HEK293 (cell line): Measurements from ENCODE around the gene HEPHL1.
A peak's percentile ranks its signal among the peaks of the same experiment; 100 is the strongest.

Source experiments
- CTCF ChIA-PET: fragments of 350-600 bp; formaldehyde crosslinking; extraction: SDS; loops from one replicate; lab custom pipeline; 2021; ENCODE audit warnings: antibody characterized with exemption; lab: Yijun Ruan, JAX
- POLR2A ChIA-PET: fragments of 300-600 bp; formaldehyde crosslinking; extraction: SDS; loops from one replicate; lab custom pipeline; 2020; ENCODE audit warnings: antibody characterized with exemption, inconsistent platforms; lab: Yijun Ruan, JAX
- H3K27ac ChIP-seq: fragments of 200-500 bp; sonication (Bioruptor generic); 2 replicates; pipeline ENCODE4 v1.5.1; 2014; ENCODE audit warnings: low read depth, low read length, control low read depth, inconsistent platforms; ENCODE audit errors: extremely low read depth
- H3K36me3 ChIP-seq, 2 experiments: fragments of 200-500 bp in 1 of 2; sonication (Bioruptor generic) in 1 of 2; 1 replicate in 1 of 2; 2 replicates in 1 of 2; pipeline ENCODE4 v1.5.1; 2014 to 2017; ENCODE audit warnings: inconsistent platforms in 2 of 2, low read length in 2 of 2; ENCODE audit not compliant: control insufficient read depth in 2 of 2, insufficient read depth in 1 of 2
- H3K4me1 ChIP-seq: fragments of 200-500 bp; sonication (Bioruptor generic); 2 replicates; pipeline ENCODE4 v1.5.1; 2014; ENCODE audit warnings: mild to moderate bottlenecking, low read length, inconsistent platforms; ENCODE audit not compliant: control insufficient read depth, insufficient read depth
- H3K4me3 ChIP-seq: 2 replicates; pipeline ENCODE4 v1.5.1; 2011; ENCODE audit warnings: low read depth, mild to moderate bottlenecking, control low read depth, low read length, moderate library complexity
- H3K9me3 ChIP-seq: fragments of 200-500 bp; sonication (Bioruptor generic); 2 replicates; pipeline ENCODE4 v1.5.1; 2014; ENCODE audit warnings: low read depth, low read length, inconsistent platforms; ENCODE audit not compliant: control insufficient read depth, insufficient read depth
- BCL6B ChIP-seq: fragments of 450-650 bp; formaldehyde crosslinking; IDR thresholded peaks from 2 replicates; pipeline ENCODE4 v1.5.1; 2017; ENCODE audit warnings: missing biosample characterization, missing genetic modification characterization
- GFI1B ChIP-seq: fragments of 450-650 bp; formaldehyde crosslinking; IDR thresholded peaks from 2 replicates; pipeline ENCODE4 v1.5.1; 2016; ENCODE audit warnings: missing biosample characterization, missing genetic modification characterization
- SP2 ChIP-seq: fragments of 450-650 bp; formaldehyde crosslinking; IDR thresholded peaks from 2 replicates; pipeline ENCODE4 v1.5.1; 2016; ENCODE audit warnings: missing biosample characterization, missing genetic modification characterization
- ZBTB17 ChIP-seq: fragments of 450-650 bp; formaldehyde crosslinking; IDR thresholded peaks from 2 replicates; pipeline ENCODE4 v1.5.1; 2016; ENCODE audit warnings: missing biosample characterization, missing genetic modification characterization
- ZBTB21 ChIP-seq: fragments of 450-650 bp; formaldehyde crosslinking; IDR thresholded peaks from 2 replicates; pipeline ENCODE4 v1.5.1; 2017; ENCODE audit warnings: missing biosample characterization, missing genetic modification characterization
- ZFP3 ChIP-seq: fragments of 450-650 bp; formaldehyde crosslinking; IDR thresholded peaks from 2 replicates; pipeline ENCODE4 v1.5.1; 2016; ENCODE audit warnings: low read depth, missing biosample characterization, missing genetic modification characterization
- ZNF132 ChIP-seq: fragments of 450-650 bp; formaldehyde crosslinking; IDR thresholded peaks from 2 replicates; pipeline ENCODE4 v1.5.1; 2017; ENCODE audit warnings: missing biosample characterization, missing genetic modification characterization, borderline replicate concordance
- ZNF138 ChIP-seq: fragments of 450-650 bp; formaldehyde crosslinking; IDR thresholded peaks from 2 replicates; pipeline ENCODE4 v1.5.1; 2016; ENCODE audit warnings: missing biosample characterization, missing genetic modification characterization, borderline replicate concordance
- ZNF155 ChIP-seq: fragments of 450-650 bp; formaldehyde crosslinking; IDR thresholded peaks from 2 replicates; pipeline ENCODE4 v1.5.1; 2016; ENCODE audit warnings: missing biosample characterization, missing genetic modification characterization
- ZNF2 ChIP-seq: fragments of 450-650 bp; formaldehyde crosslinking; IDR thresholded peaks from 2 replicates; pipeline ENCODE4 v1.5.1; 2016; ENCODE audit warnings: missing biosample characterization, missing genetic modification characterization
- ZNF211 ChIP-seq: fragments of 450-650 bp; formaldehyde crosslinking; IDR thresholded peaks from 2 replicates; pipeline ENCODE4 v1.5.1; 2016; ENCODE audit warnings: low read depth, missing biosample characterization, missing genetic modification characterization
- ZNF426 ChIP-seq: fragments of 450-650 bp; formaldehyde crosslinking; IDR thresholded peaks from 2 replicates; pipeline ENCODE4 v1.5.1; 2017; ENCODE audit warnings: missing biosample characterization, missing genetic modification characterization, mild to moderate bottlenecking, inconsistent platforms, moderate library complexity
- ZNF433 ChIP-seq: fragments of 450-650 bp; formaldehyde crosslinking; IDR thresholded peaks from 2 replicates; pipeline ENCODE4 v1.5.1; 2016; ENCODE audit warnings: missing biosample characterization, missing genetic modification characterization, low read depth
- ZNF510 ChIP-seq: fragments of 450-650 bp; formaldehyde crosslinking; IDR thresholded peaks from 2 replicates; pipeline ENCODE4 v1.5.1; 2018; ENCODE audit warnings: mild to moderate bottlenecking, missing genetic modification characterization, missing biosample characterization; ENCODE audit not compliant: insufficient replicate concordance
- ZNF530 ChIP-seq: fragments of 450-650 bp; formaldehyde crosslinking; IDR thresholded peaks from 2 replicates; pipeline ENCODE4 v1.5.1; 2016; ENCODE audit warnings: low read depth, missing biosample characterization, missing genetic modification characterization
- ZNF621 ChIP-seq: fragments of 450-650 bp; formaldehyde crosslinking; IDR thresholded peaks from 2 replicates; pipeline ENCODE4 v1.5.1; 2017; ENCODE audit warnings: missing biosample characterization, missing genetic modification characterization
- ZNF626 ChIP-seq: fragments of 450-650 bp; sonication (Bioruptor Pico); formaldehyde crosslinking; IDR thresholded peaks from 2 replicates; pipeline ENCODE4 v1.5.1; 2018; ENCODE audit warnings: missing biosample characterization, missing genetic modification characterization, inconsistent platforms
- ZNF837 ChIP-seq: fragments of 450-650 bp; formaldehyde crosslinking; IDR thresholded peaks from 2 replicates; pipeline ENCODE4 v1.5.1; 2016; ENCODE audit warnings: missing biosample characterization, missing genetic modification characterization
- ZSCAN23 ChIP-seq: fragments of 450-650 bp; formaldehyde crosslinking; IDR thresholded peaks from 2 replicates; pipeline ENCODE4 v1.5.1; 2016; ENCODE audit warnings: missing biosample characterization, missing genetic modification characterization
- TF ChIP-seq, protein P1 (sequence below): fragments of 450-650 bp; formaldehyde crosslinking; IDR thresholded peaks from 2 replicates; pipeline ENCODE4 v1.5.1; 2016; ENCODE audit warnings: missing biosample characterization, missing genetic modification characterization
- TF ChIP-seq, protein P2 (sequence below): fragments of 450-650 bp; formaldehyde crosslinking; conservative IDR thresholded peaks from 2 replicates; pipeline ENCODE4 v1.5.1; 2016; ENCODE audit warnings: low read depth, missing biosample characterization, missing genetic modification characterization
- TF ChIP-seq, protein P3 (sequence below): fragments of 450-650 bp; formaldehyde crosslinking; IDR thresholded peaks from 2 replicates; pipeline ENCODE4 v1.5.0; 2017; ENCODE audit warnings: missing biosample characterization, missing genetic modification characterization, borderline replicate concordance

Gene HEPHL1

DNA sequence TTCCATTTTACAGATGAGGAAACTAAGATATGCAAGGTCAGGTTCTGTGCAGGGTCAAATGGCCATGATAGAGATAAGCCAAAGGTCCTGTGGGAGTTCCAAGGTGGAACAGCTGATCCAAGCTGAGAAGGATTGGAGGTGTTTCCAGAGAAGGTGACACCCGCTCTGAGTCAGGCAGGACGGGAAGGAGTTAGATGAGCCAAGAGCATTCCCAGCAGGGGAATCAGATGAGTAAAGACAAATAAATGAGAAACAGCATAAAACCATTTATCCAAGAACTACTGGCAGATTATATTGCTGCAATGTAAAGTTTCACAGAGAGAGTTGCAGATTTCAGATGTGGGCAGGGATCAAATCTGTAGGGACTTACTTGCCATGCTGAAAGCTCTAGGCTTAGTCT, 18.9 kb upstream of the HEPHL1 start:
- CTCF ChIA-PET = interaction anchor here (0.6 kb wide), 1 partner anchor 87 kb away, joined by 3 read pairs; no protein-coding TSS in a partner anchor
- H3K27ac ChIP-seq = no peak overlapping the region

GRCh38 chr11:94007426-94007825, 13.7 kb upstream of the HEPHL1 start:
- Histone ChIP-seq H3K27ac (no peak overlapping the region), H3K9me3 (no peaks in the 10 kb centered on the region), H3K36me3 (no peaks in the 10 kb centered on the region), H3K4me3 (no peak overlapping the region)
- TF ChIP-seq ZNF433 (tag by site-specific recombination) (no peak), ZNF621 (no peak), ZNF132 (no peak), BCL6B (tag by site-specific recombination) (no peak), ZBTB21 (tag by site-specific recombination) (no peak), ZFP3 (tag by site-specific recombination) (no peak), ZNF837 (tag by site-specific recombination) (no peak), ZNF211 (tag by site-specific recombination) (no peak), ZSCAN23 (no peak), ZNF626 (tag by site-specific recombination) (no peak), ZNF155 (tag by site-specific recombination) (no peak), ZNF426 (no peak), ZNF530 (no peak)
- TF ChIP-seq, protein P1, sequence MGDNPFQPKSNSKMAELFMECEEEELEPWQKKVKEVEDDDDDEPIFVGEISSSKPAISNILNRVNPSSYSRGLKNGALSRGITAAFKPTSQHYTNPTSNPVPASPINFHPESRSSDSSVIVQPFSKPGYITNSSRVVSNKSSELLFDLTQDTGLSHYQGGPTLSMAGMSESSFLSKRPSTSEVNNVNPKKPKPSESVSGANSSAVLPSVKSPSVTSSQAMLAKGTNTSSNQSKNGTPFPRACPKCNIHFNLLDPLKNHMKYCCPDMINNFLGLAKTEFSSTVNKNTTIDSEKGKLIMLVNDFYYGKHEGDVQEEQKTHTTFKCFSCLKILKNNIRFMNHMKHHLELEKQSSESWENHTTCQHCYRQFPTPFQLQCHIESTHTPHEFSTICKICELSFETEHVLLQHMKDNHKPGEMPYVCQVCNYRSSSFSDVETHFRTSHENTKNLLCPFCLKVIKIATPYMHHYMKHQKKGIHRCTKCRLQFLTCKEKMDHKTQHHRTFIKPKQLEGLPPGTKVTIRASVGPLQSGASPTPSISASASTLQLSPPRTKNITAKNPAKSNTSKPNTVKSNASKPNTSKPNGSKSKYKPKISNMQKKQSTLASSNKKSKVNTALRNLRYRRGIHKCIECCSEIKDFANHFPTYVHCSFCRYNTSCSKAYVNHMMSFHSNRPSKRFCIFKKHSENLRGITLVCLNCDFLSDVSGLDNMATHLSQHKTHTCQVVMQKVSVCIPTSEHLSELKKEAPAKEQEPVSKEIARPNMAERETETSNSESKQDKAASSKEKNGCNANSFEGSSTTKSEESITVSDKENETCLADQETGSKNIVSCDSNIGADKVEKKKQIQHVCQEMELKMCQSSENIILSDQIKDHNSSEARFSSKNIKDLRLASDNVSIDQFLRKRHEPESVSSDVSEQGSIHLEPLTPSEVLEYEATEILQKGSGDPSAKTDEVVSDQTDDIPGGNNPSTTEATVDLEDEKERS (tag by site-specific recombination) = no peak
- TF ChIP-seq, protein P2, sequence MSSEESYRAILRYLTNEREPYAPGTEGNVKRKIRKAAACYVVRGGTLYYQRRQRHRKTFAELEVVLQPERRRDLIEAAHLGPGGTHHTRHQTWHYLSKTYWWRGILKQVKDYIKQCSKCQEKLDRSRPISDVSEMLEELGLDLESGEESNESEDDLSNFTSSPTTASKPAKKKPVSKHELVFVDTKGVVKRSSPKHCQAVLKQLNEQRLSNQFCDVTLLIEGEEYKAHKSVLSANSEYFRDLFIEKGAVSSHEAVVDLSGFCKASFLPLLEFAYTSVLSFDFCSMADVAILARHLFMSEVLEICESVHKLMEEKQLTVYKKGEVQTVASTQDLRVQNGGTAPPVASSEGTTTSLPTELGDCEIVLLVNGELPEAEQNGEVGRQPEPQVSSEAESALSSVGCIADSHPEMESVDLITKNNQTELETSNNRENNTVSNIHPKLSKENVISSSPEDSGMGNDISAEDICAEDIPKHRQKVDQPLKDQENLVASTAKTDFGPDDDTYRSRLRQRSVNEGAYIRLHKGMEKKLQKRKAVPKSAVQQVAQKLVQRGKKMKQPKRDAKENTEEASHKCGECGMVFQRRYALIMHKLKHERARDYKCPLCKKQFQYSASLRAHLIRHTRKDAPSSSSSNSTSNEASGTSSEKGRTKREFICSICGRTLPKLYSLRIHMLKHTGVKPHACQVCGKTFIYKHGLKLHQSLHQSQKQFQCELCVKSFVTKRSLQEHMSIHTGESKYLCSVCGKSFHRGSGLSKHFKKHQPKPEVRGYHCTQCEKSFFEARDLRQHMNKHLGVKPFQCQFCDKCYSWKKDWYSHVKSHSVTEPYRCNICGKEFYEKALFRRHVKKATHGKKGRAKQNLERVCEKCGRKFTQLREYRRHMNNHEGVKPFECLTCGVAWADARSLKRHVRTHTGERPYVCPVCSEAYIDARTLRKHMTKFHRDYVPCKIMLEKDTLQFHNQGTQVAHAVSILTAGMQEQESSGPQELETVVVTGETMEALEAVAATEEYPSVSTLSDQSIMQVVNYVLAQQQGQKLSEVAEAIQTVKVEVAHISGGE (tag by site-specific recombination) = no peak
- TF ChIP-seq, protein P3, sequence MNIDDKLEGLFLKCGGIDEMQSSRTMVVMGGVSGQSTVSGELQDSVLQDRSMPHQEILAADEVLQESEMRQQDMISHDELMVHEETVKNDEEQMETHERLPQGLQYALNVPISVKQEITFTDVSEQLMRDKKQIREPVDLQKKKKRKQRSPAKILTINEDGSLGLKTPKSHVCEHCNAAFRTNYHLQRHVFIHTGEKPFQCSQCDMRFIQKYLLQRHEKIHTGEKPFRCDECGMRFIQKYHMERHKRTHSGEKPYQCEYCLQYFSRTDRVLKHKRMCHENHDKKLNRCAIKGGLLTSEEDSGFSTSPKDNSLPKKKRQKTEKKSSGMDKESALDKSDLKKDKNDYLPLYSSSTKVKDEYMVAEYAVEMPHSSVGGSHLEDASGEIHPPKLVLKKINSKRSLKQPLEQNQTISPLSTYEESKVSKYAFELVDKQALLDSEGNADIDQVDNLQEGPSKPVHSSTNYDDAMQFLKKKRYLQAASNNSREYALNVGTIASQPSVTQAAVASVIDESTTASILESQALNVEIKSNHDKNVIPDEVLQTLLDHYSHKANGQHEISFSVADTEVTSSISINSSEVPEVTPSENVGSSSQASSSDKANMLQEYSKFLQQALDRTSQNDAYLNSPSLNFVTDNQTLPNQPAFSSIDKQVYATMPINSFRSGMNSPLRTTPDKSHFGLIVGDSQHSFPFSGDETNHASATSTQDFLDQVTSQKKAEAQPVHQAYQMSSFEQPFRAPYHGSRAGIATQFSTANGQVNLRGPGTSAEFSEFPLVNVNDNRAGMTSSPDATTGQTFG (tag by site-specific recombination) = no peak
- TF ChIP-seq, all 188 proteins: peak for 0
- POLR2A ChIA-PET = no interaction called here
- CTCF ChIA-PET = interaction anchor here (0.6 to 1.0 kb wide), 2 partner anchors 177 to 813 kb away, joined by 3 to 4 read pairs; no protein-coding TSS in a partner anchor
- no peaks in the 10 kb centered on the region for H3K4me1 ChIP-seq

More for the DNA sequence above, 18.9 kb upstream of the HEPHL1 start:
- H3K4me3 ChIP-seq = no peak overlapping the region
- POLR2A ChIA-PET = no interaction called here
- no peaks in the 10 kb centered on the region for H3K9me3 ChIP-seq
- TF ChIP-seq ZNF138 (tag by site-specific recombination) = no peak
- TF ChIP-seq ZNF2 (tag by site-specific recombination) = no peak
- no peak for TF ChIP-seq ZNF510
- TF ChIP-seq SP2 (tag by site-specific recombination) = no peak
- TF ChIP-seq ZBTB17 (tag by site-specific recombination) = 0 out of 2 replicates have a peak, but pooled peaks have one; percentile 22
- no peak for TF ChIP-seq GFI1B (tag by site-specific recombination)
- no peaks in the 10 kb centered on the region for H3K36me3 ChIP-seq
- no peaks in the 10 kb centered on the region for H3K4me1 ChIP-seq
